Uterus (tissue), 2 donors: Measurements from ENCODE around the gene C19orf33.

ENCODE experiments used
- CTCF ChIP-seq, 4 experiments: fragments of 200-600 bp in 2 of 4; fragments of 450-650 bp in 2 of 4; sonication (generic) in 2 of 4; IDR thresholded peaks; one replicate each; pipeline ENCODE4 v1.5.1; 2016 to 2019; ENCODE audit warnings: antibody characterized with exemption in 4 of 4, mild to moderate bottlenecking in 2 of 4, moderate library complexity in 1 of 4
- POLR2A ChIP-seq, 2 donors: fragments of 450-650 bp; IDR thresholded peaks; one replicate each; pipeline ENCODE4 v1.6.1; 2016; ENCODE audit warnings: antibody characterized with exemption in 2 of 2, mild to moderate bottlenecking in 1 of 2, moderate library complexity in 1 of 2

- TF ChIP-seq CTCF (IDR thresholded peaks at IDR 0.05) (no peak), POLR2A (IDR thresholded peaks at IDR 0.05) (no peak)
Observed at GRCh38 chr19:38310279-38310670, 6.2 kb downstream of the C19orf33 start.
